ENCODE results near the gene SLIT1. TPM values are rescaled to one million over a fixed set of nuclear protein-coding genes. Genes with fewer than 3 reads are reported as not detected.

Gene SLIT1
- total RNA-seq, 4 donors from 2014 or later, result under 0.01 to 0.78 (median 0.15) TPM

DNA sequence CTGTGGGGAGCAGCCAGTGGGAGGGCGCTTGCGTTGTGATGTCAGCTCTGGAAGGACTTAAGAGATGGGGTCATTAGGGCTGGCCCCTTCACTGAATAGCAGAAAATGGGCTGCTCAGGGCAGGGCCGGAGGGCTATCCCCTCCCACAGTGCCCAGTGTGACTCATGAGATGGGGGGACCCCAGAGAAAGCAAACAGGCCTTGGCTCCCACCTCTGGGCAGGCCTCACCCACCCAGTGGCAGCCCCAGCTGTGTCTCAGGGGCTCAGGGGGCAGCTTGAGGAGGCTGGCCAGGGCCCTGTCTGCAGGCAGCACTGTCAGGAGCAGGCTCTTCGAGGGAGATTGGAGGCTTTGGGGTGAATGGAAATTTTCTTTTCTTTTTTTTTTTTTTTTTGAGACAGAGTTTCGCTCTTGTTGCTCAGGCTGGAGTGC lies 168.3 kb downstream of the SLIT1 start:
- intact Hi-C loops (cut with DNase I), result no loop called here
- DNase-seq, result no peak
- H3K36me3 ChIP-seq, result no peaks in the 10 kb centered on the region
- H3K9me3 ChIP-seq, result no peaks in the 10 kb centered on the region
- TF ChIP-seq, protein P1, sequence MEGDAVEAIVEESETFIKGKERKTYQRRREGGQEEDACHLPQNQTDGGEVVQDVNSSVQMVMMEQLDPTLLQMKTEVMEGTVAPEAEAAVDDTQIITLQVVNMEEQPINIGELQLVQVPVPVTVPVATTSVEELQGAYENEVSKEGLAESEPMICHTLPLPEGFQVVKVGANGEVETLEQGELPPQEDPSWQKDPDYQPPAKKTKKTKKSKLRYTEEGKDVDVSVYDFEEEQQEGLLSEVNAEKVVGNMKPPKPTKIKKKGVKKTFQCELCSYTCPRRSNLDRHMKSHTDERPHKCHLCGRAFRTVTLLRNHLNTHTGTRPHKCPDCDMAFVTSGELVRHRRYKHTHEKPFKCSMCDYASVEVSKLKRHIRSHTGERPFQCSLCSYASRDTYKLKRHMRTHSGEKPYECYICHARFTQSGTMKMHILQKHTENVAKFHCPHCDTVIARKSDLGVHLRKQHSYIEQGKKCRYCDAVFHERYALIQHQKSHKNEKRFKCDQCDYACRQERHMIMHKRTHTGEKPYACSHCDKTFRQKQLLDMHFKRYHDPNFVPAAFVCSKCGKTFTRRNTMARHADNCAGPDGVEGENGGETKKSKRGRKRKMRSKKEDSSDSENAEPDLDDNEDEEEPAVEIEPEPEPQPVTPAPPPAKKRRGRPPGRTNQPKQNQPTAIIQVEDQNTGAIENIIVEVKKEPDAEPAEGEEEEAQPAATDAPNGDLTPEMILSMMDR (IDR thresholded peaks at IDR 0.05), result no peak
- no peak for TF ChIP-seq POLR2A (IDR thresholded peaks at IDR 0.05)
- H3K27ac ChIP-seq, result no peak overlapping the region
- no peak overlapping the region for H3K4me3 ChIP-seq (replicated peaks in 1 of 3)
- no peaks in the 10 kb centered on the region for H3K4me1 ChIP-seq
- WGBS, 2 donors, result 93 to 94% methylated on average over 5 of the region's 5 CpGs
- H3K27me3 ChIP-seq, result no peaks in the 10 kb centered on the region

DNA sequence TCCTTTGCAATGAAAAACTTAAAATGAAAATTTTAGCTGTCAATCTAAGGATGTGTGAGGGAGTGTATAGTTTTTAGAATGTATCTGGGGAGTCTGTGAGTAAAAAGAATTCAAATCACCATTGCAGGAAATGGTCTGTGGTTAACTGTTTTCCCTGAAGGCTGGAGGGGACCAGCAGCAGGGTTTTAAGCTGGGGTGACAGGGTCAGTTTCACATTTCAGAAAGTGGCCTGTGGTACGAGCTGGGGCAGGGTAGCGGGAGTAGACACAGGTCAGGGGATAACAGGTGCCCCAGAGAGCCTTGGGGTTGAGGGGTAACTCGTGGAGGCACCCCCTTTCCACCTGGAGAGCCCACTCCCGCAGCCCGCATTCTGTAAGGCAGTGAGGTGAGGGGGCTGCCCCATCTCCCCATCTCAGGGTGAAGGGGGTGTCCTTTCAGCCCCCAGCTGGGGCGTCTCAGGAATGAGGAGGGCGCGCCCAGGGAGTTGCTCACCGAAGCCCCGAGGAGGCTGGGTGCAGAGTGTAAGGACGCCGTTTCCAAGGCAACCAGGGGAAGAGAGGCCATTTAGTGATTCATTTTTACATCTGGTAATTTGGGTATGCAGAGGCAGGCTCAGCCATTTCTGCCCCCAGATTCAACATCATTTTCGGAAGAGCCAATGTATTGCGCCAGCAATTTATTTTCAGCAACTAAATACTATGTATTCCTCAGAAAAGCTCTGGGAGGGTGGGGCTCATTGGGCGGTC lies 168.9 kb downstream of the SLIT1 start:
- intact Hi-C loops (cut with DNase I), result no loop called here
- TF ChIP-seq, protein P1 (IDR thresholded peaks at IDR 0.05), result no peak
- TF ChIP-seq POLR2A (IDR thresholded peaks at IDR 0.05), result no peak
- H3K4me3 ChIP-seq (replicated peaks in 1 of 3), result no peak overlapping the region
- no peaks in the 10 kb centered on the region for H3K27me3 ChIP-seq
- 83 to 86% methylated on average over 15 of the region's 15 CpGs for WGBS, 2 donors
- no peak for DNase-seq
- H3K27ac ChIP-seq, result no peak overlapping the region
- no peaks in the 10 kb centered on the region for H3K4me1 ChIP-seq
- no peaks in the 10 kb centered on the region for H3K36me3 ChIP-seq
- H3K9me3 ChIP-seq, result no peaks in the 10 kb centered on the region

DNA sequence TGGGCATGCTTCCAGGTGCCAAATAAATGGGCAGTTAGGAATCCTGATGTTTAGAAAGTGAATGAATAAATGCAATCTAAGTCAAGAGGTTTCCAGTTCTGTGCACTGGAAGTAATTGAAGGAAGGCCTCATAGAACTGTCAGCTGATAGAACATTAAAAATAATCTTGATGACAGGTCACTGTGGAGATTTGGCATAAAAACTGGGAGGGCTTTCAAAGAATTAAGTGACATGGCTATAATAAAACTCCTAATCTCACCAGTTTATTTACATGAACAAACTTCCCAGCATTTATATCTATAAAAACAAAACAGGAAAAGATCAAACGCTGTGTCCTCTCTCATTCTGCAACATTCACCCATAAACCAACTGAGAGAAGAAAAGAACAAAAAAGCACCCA lies 170.5 kb downstream of the SLIT1 start:
- no peak for TF ChIP-seq POLR2A (IDR thresholded peaks at IDR 0.05)
- TF ChIP-seq, protein P1 (IDR thresholded peaks at IDR 0.05), result no peak
- no peak for DNase-seq

DNA sequence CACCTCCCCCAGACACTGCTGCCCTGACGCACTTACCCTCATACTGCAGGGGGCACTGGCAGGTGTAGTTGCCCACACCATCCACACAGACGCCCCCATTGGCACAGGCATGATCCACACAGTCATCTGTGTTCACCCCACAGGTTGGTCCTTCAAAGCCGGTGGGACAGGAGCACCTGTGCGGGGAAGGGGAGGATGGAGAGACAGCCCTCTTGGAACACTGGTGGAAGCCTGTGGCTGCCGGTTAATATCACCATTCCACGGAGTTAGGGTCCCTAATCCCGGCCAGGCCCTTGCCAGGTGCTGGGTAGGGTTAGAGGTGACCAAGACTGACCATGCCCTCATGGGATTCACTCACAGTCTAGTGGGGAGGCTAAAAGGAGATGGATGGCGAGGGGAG lies 171.8 kb downstream of the SLIT1 start:
- Histone ChIP-seq H3K27me3 (no peaks in the 10 kb centered on the region), H3K4me1 (no peaks in the 10 kb centered on the region), H3K4me3 (replicated peaks in 1 of 3) (no peak overlapping the region), H3K9me3 (no peaks in the 10 kb centered on the region), H3K36me3 (no peaks in the 10 kb centered on the region), H3K27ac (no peak overlapping the region)
- intact Hi-C loops (cut with DNase I), result no loop called here
- TF ChIP-seq, protein P1 (IDR thresholded peaks at IDR 0.05), result no peak
- no peak for TF ChIP-seq POLR2A (IDR thresholded peaks at IDR 0.05)
- WGBS, 2 donors, result 90 to 92% methylated on average over 7 to 8 of the region's 8 CpGs
- DNase-seq, result no peak

More for the DNA sequence above, 170.5 kb downstream of the SLIT1 start:
- H3K4me3 ChIP-seq (replicated peaks in 1 of 3), result no peak overlapping the region
- no peak overlapping the region for H3K27ac ChIP-seq
- 70 to 73% methylated on average over 1 of the region's 1 CpG for WGBS, 2 donors
- no peaks in the 10 kb centered on the region for H3K4me1 ChIP-seq
- intact Hi-C loops (cut with DNase I), result no loop called here
- H3K27me3 ChIP-seq, result no peaks in the 10 kb centered on the region
- H3K9me3 ChIP-seq, result no peaks in the 10 kb centered on the region
- H3K36me3 ChIP-seq, result no peaks in the 10 kb centered on the region

DNA sequence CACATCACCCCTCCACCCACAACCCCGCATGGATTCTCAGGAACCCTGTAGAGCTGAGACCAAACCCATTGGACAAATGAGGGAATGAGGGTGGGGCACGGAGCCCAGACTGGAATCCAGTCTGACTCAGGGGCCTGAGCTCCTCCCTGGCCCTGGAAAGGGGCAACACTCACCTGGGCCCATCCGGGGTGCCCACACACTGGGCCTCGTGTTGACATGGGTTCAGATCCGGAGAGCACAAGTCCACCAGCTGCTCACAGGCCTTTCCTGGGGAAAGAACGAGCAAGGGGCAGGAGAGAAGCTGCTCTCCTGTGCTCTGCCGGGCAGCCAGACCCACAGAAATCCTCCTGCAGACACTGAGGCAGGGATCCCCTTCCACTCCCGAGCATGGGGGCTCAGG lies 172.2 kb downstream of the SLIT1 start:
- intact Hi-C loops (cut with DNase I), result no loop called here
- H3K36me3 ChIP-seq, result no peaks in the 10 kb centered on the region
- H3K4me3 ChIP-seq (replicated peaks in 1 of 3), result no peak overlapping the region
- no peak overlapping the region for H3K27ac ChIP-seq
- no peaks in the 10 kb centered on the region for H3K4me1 ChIP-seq
- no peak for TF ChIP-seq POLR2A (IDR thresholded peaks at IDR 0.05)
- TF ChIP-seq, protein P1 (IDR thresholded peaks at IDR 0.05), result no peak
- no peaks in the 10 kb centered on the region for H3K27me3 ChIP-seq
- no peak for DNase-seq
- 90 to 100% methylated on average over 1 to 8 of the region's 8 CpGs for WGBS, 2 donors
- no peaks in the 10 kb centered on the region for H3K9me3 ChIP-seq

Measured in thyroid gland (tissue), 4 donors.